NCI-H82 treated with DMSO at 0.1 percent for 48 hours (cell line): ENCODE data around the gene DVL1.
A peak's percentile ranks its signal among the peaks of the same experiment; 100 is the strongest.

ENCODE experiments used
- DNase-seq: peaks from one replicate; lab custom pipeline; 2025; ENCODE audit not compliant: unreplicated experiment; lab: John Stamatoyannopoulos, UW

The DVL1 gene

GRCh38 chr1:1312450-1313314 is 36.5 kb downstream of the DVL1 start:
- no peak for DNase-seq

- no peak for DNase-seq
These were observed 37.8 kb downstream of the DVL1 start for GRCh38 chr1:1311107-1312104.

DNA sequence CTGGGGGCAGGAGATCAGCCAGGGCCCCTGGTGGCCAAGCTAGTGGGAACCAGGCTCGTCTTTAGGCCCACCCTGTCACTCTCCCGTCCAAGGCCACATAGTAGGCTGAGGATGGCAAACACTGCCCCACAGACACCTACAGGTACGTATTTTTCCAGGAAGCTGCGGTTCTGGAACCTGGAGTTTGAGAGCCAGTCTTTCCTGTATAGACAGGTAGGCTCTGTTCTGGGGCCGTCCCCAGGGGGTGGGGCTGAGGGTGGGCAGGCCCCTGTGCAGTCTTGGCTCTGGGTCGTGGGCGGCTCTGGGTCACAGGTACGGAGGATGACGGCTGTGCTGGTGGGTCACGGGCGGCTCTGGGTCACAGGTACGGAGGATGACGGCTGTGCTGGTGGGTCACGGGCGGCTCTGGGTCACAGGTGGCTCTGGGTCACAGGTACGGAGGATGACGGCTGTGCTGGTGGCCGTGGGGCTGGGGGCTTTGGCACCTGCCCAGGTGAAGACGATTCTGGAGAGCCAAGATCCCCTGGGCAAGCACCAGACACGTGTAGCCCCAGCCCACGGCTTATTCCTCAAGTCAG is 38.7 kb downstream of the DVL1 start:
- DNase-seq: no peak

DNA sequence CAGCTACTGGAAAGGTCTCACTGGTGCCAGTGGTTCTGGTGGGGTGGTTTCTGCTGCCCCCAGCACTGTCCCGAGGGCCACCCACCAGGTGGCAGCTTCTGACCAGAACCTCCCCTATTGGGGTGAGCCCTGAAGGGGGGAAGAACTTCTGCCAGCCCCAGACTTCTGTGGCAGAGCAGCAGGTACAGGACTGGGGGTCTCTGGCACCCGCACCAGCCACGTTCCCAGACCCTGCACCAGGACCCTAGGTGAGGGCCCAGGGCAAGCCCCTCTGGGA is 39.2 kb downstream of the DVL1 start:
- no peak for DNase-seq

DNA sequence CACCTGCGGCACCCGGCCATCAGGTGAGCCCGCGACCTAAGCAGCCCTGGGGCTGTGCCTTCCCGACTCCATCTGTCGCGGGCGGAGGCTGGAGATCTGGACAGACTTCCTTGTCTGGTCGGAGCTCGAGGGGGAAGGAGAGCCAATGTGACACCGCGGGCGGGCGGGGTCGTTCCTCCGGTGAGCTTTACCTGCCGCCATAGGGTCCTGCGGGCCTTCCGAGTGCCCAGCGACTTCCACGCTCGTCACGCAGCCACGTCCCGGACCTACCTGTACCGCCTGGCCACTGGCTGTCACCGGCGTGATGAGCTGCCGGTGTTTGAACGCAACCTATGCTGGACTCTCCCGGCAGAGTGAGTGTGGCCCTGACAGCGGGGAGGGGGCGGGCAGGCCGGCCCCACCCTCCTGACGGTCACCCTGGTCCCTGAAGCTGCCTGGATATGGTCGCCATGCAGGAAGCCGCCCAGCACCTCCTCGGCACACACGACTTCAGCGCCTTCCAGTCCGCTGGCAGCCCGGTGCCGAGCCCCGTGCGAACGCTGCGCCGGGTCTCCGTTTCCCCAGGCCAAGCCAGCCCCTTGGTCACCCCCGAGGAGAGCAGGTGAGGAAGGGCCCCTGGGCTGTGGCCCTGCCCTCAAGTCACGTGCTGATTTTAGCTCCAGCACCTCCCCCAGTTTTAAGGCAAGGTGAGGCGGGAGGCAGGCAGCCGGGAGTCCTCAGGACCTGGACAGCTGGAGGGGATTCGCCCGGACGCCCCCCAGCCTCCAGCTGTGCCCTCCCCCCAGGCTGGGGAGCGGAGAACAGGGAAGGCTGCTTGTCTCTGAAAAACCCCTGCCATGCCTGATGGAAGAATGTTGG is 39.7 kb downstream of the DVL1 start:
- DNase-seq: no peak

GRCh38 chr1:1308756-1309250 is 40.4 kb downstream of the DVL1 start:
- DNase-seq: no peak

DNA sequence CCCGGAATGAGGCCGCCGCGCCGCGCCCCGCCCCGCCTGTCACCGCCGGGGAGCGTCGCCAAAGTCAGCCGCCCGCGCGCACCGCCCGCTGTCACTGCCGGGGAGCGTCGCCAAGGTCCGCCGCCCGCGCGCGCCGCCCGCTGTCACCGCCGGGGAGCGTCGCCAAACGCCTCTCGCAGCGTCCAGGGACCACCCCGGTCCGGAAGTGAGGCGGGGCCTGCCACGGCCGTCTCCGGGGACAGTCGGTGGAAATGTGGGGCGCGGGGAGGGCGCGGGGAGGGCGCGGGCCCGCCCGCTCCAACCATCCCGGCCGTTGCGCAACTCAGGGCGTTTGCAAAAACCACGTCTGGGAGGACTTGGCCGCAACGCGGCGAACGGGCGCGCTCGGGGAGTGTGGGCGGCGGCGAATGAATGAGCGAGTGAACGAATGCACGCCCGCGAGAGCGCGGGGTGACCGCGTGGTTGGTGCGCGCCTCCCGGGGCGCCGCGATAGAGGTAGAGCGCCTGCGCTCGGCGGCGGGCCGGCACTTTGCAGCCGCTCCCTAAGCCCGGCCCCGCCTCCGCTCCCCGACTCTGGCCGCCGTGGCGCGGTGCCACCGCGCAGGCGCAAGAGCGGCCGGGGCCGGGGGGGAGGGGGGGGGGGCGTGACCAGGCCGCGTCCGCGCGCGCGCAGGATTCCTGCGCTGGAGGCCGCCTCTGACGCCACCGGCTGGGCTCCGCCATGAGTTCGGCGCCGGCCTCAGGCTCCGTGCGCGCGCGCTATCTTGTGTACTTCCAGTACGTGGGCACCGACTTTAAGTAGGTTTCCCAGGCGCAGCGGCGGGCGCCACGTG is 41.1 kb downstream of the DVL1 start, which contains the start of the genes ACAP3 and PUSL1:
ACAP3 (minus strand) TSS at position 8 of the 833 bp plus-strand sequence. CDS start 115 bp downstream, outside the sequence.
PUSL1 (plus strand) TSS at position 675 of the 833 bp plus-strand sequence; CDS start at position 722, 47 bp downstream.
- DNase-seq: peak; percentile 73

DNA sequence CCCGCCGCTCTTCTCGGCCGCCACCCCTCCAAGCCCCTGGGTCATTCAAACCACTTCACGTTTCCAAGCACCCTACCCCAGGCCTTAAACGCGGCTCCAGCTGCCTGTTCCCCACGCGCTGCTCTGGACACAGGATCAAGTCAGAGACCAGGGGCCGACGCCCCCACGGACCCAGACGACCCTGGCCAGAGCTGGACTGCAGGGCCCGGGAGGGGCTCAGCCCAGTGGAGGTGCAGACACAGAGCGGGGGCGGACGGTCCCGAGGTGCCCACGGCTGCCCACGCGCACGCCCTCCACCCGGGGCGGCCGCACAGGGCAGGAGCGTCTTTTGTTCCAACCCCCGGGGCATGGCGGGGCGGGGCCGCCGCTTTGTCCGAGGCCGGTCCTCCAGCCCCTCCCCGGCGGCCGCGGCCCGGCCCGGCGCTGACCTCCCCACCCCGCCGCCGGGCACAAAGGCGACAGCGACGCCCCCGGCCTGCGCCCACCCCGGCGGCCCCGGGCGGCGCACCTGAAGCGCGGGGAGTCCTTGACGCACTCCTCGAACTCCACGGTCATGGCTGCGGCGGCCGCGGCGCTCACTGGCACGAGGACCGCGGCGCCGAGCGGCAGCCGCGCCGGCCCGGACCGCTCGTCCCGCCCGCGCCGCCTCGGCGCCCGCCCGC is 41.8 kb downstream of the DVL1 start:
- DNase-seq: no peak

DNA sequence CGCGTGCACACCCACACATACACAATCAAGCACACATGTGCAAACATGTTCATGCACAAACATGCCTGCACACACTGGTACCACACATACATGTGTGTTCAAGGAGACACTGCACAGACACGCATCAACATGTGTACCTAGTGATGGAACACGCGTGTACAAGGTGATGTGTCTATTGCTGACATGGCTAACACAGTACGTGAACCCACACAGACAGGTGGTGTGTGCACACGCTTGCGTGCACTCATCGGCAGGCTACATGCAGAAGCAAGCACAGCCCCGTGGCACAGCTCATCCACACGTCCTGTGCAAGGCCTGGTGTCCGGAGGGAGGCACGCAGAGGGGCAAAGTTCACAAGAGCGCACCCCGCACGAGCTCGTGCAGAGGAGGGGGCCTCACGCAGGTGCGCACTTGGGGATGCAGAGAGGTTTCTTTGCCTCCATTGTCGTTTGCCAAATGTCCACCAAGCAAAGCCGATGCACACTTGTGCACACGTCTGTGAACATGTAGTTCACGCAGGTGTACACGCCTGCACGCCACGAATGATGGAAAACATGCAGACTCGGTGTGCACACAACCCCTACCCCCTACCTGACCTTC is 42.5 kb downstream of the DVL1 start:
- no peak for DNase-seq

- no peak for DNase-seq
These were observed 43.1 kb downstream of the DVL1 start for GRCh38 chr1:1306070-1306660.

DNA sequence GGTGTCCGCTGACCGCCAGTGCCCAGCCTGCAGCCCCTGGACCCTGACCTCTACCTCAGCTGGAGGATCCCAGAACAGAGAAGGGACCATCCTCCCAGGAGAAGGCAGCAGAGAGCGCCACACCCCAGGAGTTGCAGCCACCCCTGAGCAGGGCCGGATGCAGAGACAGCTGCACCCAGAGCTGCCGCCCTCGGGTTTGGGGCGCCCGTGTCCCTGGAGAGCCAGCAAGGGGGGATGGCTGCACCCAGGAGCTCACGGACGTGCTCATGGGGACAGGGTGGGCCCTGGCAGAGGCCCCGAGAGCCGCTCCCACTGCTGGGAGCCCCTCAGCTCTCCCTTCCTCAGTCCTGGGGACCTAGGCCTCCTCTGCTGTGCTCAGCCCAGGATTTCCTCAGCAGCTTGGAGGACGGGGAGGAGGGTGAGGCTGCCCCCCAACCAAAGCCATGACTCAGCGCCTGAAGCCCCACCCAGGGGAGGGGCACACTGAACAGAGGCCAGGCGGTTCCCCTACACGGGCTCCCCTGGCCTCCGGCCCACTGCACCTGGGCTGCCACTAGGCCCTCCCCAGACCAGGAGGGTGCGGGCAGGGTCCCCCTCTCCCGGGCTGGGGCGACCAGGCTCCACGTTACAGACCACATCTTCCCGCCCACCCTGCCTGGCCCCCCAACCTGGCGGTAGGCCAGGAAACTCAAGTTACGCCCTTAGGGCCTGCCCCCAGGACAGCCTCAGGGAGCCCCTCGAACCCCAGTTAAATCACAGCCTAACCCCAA is 43.7 kb downstream of the DVL1 start:
- peak; percentile 64 for DNase-seq

- peak; percentile 97 for DNase-seq
These were observed 44.6 kb downstream of the DVL1 start for GRCh38 chr1:1304331-1305299.

DNA sequence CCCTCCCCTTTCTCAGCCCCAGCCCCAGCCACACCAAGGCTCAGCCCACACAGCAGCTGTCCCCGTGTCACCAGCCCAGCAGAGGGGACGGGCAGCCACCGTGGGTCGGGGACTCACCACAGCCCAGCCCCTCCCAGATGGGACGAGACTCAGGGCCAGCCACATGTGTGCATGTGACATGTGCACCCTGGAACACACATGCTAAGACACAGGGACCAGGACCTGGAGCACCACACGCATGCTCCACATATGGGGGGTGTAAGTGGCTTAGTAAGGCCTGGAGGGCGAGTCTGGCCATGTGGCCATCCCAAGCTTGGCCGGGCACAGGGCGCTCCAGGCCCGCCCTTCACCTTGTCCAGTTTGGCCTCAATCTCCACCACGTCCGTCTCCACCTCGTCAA is 45.5 kb downstream of the DVL1 start:
- DNase-seq: no peak

GRCh38 chr1:1302951-1303509 is 46.2 kb downstream of the DVL1 start:
- peak; percentile 43 for DNase-seq

DNA sequence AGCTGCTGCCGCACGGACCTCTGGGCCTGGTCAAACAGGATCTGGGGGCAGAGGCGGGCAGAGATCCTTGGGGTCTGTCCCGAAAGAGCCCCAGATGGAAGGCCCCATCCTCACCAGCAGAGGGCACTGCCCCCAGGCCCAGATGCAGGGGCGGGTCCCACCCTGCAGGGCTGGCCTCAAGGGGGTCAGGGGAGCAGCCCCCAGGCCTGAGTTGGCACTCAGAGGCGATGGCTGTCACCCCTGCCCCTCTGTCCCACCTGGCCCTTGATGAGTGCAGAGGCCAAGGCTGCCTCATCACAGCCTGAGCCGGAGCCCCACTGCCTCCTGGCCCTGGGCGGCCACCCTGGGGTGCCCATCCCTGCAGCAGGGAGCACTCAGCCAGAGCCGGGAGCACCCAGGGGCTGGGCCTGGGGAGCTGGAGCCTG is 47.2 kb downstream of the DVL1 start:
- no peak for DNase-seq

DNA sequence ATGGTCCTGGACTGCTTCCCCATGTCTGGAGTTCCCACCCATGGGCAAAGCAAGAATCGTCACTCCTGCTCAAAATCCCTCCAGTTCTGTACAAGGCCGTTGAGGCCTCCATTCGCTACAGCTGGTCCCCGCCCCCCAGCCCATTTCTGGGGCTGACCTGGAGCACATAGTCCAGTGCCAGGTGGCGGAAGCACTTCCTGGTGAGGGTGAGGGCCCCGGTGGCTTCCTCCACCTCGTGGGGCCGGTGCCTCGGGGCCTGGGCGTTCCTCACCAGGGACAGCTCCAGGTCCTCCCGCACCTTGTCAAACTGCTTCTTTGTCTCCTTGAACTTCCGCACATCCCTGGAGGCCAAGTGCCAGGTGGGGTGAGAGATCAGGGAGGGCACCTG is 48.9 kb downstream of the DVL1 start:
- no peak for DNase-seq
